ENCODE measurements around the gene DPP7.

Gene DPP7

DNA sequence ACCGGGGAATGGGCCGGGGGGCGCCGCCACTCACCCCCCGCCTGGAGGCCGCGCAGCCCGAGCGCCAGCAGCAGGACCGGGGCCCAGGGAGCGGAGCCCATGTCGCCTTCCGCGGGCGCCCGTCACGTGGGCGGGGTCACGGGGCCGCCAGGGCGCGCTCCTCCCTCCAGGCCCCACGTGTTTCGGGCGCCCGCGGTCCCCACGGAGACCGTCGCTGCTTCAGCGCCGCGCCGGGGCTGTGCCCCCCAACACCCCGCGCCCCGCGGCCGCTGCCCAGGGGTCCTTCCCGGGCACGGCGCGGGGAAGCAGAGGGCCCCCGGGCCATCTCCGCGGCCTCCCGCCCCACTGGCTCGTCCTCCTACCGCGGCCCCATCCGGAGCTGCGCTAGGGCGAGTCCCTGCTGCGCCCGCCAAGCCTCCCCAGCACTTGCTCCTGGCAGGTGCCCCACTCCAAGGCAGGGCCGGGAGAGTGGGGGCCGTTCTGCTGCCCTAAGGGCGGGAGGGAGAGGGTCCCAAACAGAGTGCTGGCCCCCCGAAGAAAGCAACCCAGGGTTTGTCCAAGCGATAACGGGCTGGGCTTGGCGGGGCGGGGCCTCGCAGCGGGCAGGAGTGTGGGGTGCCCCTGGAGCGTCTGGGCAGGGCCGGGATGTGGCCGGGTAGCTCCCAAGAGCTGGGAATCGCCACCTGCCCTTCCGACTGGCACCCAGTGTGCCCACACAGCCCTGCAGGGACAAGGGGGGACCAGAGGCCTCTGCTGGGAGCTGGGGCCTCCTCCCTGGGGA is at the start of gene DPP7:
Gene DPP7 (minus strand): TSS at position 121 of the 781 bp plus-strand sequence. CDS start 20 bp downstream, at position 101.
- DNase-seq = peak in 48 of 51 donors; percentile 19 to 89 (median 64)

DNA sequence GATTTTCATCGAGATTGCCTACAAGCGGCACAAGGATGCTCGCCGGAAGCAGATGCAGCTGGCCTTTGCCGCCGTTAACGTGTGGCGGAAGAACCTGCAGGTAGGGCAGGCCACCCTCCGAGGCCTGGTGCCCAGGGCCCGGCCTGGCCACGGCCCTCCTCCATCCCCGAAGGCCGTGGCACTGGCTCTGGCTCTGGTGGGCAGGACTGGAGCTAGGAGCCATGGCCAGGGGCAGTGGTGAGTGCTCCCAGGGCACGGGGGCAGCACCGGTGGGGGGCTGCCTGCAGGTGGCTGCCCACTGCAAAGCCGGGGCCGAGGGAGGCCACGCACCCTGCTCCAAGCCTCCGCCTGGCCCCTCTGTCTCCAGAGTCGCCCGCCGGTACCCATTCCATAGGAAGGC is 49.3 kb upstream of the DPP7 start:
- no peak for DNase-seq

DNA sequence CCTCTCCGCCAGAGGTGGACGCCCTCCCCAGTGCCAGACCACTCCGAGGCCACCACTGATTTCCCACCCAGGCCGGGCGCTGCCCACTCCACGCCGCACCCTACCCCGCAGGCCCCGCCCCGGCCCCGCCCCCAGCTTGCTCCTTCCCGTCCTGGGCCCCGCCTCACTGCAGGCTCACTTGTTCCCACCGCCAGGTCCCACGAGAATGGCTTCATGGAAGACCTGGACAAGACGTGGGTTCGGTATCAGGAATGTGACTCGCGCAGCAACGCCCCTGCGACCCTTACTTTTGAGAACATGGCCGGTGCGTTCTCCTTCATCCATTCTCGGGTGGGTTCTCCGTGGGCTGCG is 48.8 kb upstream of the DPP7 start:
- DNase-seq = no peak

DNA sequence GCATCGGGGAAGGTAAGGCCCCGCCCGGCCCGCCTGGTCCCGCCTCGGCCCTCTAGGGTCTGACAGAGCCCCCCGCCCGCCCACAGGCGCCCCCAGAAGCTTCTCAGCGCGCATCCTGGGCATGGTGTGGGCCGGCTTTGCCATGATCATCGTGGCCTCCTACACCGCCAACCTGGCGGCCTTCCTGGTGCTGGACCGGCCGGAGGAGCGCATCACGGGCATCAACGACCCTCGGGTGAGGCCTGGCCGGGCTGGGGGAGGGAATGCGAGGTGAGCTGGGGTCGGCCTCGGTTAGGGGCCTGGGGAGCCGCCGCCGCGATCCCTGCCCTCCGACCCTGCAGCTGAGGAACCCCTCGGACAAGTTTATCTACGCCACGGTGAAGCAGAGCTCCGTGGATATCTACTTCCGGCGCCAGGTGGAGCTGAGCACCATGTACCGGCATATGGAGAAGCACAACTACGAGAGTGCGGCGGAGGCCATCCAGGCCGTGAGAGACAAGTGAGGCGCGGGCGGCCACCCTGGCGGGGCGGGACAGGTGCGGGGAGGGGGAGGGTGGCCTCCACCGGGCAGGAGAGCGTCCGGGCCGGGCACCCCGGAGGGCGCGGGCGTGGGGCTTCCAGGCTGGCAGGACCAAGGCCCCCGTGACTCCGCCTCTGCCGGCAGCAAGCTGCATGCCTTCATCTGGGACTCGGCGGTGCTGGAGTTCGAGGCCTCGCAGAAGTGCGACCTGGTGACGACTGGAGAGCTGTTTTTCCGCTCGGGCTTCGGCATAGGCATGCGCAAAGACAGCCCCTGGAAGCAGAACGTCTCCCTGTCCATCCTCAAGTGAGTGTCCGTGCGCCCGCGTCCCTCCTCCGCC is 48.2 kb upstream of the DPP7 start:
- DNase-seq = no peak

DNA sequence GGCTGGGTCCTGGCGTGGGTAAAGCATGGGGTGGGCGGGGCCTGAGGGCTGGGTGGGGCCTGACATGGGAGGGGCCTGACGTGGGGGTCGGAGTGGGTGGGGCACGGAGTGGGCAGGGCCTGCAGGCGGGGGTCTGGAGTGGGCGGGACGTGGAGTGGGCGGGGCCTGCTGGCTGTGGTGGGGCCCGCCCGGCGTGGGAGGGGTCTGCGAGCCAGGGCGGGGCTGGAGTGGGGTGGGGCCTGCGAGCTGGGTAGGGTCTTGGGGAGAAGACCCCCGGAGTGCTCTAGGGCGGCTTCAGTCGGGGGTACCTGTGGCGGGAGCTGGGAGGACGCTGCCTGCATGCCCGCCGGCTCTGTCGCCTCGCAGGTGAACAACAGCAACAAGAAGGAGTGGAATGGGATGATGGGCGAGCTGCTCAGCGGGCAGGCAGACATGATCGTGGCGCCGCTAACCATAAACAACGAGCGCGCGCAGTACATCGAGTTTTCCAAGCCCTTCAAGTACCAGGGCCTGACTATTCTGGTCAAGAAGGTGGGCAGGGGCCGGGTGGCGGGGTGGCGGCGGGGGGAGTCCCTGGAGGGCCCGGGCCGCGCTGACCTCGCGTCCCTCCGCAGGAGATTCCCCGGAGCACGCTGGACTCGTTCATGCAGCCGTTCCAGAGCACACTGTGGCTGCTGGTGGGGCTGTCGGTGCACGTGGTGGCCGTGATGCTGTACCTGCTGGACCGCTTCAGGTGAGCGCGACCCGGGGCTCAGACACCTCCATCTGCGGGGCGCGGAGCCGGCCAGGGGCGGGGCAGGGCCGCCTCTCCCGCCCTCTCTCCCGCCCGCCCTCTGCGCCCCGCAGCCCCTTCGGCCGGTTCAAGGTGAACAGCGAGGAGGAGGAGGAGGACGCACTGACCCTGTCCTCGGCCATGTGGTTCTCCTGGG is 47.3 kb upstream of the DPP7 start:
- no peak for DNase-seq

DNA sequence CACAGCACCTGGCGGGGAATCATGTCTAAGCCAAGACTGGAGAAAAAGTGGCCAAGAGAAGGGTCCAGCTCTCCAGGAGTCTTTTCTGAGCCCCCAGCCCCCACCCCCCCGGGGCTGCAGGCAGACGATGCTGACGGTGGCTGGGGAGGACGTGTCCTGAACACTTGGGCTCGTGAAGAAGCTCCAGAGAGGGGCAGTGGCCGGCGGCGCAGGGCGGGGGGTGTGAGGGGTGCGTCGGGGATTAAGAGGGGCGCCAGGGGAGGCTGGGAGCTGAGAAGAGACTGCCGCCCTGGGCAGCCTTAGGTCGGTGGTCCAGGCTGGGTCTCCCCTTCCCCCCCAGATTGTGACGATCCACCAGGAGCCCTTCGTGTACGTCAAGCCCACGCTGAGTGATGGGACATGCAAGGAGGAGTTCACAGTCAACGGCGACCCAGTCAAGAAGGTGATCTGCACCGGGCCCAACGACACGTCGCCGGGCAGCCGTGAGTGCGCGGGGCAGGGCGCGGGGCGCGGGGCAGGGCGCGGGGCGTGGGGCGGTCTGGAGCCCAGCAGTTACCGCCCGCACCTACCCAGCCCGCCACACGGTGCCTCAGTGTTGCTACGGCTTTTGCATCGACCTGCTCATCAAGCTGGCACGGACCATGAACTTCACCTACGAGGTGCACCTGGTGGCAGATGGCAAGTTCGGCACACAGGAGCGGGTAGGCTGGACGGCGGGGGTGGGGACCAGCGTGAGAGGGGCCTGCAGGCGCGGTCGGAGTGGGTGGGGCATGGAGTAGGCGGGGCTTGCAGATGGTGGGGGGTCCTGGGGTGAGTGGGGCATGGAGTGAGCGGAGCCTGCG is 46.4 kb upstream of the DPP7 start:
- DNase-seq = no peak

DNA sequence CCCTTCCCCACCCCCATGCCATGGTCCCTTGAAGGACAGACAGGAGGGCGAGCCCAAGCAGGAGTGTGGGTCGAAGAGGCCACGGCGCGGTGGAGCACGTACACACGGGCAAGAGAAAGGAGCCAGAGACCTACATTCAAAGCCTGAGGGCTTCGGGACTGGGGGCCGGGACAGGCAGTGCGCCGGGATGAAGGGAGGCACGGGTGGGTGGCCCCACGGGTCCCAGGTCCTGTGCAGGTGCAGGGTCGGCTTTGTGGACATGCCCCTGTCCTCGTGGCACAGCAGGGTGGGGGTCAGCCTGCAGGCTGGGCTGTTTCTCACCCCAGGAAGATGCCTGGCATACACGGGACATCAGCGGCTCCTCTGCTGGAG is 45.5 kb upstream of the DPP7 start:
- DNase-seq = no peak

DNA sequence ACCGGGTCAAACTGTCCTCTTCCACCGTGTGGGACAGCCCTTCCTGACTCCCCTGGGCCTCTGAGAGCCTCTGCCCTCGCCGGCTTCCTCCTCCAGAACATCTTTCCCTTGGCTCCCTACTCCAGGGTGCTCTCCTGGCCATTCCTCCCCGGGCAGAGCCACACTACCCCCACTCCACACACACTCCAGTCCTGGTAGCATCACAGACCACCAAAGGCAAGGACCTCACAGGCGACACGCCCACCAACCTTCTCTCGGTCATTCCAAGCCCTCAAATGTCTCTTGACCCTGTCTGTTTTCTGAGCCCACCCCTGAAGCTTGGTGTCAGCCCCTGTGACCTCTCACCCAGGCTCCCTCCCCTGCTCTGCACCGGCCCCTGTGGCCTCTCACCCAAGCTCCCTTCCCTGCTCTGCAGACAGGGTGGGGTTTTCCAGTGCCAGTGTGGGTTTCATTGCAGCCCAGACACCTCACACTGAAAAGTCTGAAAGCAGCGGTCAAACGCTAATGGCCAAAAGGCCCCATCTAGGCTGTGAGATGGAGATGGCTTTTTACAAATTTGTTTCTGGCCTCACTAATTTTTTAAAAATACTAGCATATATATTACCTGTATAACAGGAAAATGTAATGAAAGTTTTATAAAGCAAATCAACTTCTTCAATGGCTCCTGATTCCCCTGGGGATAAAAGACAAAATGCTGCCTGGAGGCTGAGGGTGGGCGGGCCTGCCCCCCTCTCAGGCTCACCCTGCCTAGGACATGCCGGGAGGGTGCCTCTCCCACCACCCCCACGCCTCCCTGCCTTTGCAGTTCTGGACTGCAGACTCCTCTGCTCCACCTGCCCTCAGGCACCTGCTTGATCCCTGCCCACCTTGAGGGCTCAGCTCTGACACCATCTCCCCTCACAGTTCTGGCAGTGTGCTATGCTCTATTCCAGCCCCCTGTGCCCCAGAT is 44.8 kb upstream of the DPP7 start:
- no peak for DNase-seq

DNA sequence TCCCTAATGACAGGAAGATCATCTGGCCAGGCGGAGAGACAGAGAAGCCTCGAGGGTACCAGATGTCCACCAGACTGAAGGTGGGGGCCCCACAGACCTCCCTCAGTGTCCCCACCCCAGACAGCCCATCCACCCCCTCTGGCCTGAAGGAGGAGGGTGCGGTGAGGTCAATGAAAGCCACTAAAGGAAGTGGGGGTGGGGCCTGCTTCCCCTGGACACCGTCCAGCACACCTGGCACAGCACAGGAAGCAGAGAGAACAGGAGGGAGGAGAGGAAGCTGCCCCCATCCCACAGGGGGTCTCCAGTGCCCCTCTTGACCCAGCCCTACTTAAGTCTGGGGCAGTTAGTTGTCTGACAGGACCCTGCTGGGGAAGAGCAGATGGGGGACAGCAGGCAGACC is 44.1 kb upstream of the DPP7 start:
- DNase-seq = no peak

DNA sequence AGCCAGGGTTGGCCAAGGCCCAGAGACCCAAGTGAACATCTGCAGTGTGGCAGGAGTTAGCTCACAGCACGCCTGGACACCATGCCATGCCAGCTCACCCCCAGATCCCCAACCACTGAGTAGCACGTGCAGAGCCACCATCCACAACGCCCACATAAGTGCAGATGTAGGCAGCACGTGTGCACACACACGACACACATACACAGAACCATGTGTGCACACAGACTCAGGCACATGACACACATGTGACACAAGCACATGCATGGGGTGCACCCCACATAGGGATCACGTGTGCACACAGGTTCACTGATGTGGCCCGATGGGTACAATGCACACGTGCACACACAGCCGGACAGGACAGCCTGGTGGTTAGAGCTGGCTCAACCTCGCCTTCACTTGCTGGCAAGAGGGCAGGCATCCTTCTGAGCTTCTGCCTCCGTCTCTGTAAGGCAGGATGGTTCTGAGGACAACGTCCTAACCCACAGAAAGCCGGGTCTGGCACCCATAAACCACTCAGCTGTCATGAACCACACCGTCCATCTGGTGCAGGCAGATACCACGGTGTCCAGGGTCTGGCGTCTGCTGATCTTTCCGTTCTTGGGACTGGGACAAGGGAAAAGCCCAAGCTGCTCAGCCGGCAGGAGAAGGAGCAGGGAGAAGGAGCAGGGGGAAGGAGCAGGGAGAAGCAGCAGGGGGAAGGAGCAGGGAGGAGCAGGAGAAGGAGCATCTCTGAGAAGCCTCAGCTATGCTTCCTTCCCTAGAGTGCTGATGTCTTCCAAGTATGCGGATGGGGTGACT is 43.3 kb upstream of the DPP7 start:
- no peak for DNase-seq

DNA sequence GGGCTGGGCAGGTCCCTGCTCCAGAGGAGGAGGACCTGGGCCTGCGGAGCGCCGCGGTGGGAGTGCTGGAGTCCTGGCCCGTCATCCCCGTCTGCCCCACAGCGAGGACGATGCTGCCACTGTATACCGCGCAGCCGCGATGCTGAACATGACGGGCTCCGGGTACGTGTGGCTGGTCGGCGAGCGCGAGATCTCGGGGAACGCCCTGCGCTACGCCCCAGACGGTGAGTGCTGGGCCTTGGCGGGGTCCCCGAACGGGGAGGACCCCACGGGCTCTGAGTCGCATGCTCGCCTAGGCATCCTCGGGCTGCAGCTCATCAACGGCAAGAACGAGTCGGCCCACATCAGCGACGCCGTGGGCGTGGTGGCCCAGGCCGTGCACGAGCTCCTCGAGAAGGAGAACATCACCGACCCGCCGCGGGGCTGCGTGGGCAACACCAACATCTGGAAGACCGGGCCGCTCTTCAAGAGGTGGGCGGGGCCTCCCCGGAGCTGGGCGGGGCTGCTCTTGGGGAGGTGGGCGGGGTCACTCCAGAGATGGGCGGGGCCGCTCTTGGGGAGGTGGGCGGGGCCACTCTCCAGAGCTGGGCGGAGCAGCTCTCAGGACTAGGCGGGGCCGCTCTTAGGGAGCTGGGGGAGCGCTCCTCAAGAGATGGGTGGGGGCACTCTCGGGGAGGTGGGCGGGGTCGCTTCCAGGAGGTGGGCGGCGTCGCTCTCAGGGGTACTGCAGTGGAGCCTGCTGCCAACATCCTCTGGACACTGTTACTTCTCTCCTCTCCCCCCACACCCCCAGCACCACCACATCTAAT is 42.2 kb upstream of the DPP7 start:
- DNase-seq = peak in 6 of 51 donors; percentile 14 to 52 (median 35)

DNA sequence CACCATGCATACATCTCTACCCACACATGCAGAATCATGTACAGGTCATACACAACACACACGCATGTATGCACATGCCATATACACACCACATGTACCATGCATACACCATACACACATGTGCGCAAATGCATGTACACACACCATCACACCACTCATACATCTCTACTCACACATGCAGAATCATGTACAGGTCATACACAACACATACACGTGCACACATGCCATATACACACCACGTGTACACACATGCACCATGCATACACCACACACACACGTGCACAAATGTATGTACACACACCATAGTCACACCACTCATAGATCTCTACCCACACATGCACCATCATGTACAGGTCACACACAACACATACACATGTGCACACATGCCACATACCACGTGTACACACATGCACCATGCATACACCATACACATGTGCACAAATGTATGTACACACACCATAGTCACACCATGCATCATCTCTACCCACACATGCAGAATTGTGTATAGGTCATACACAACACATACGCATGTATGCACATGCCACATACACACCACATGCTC is 38.4 kb upstream of the DPP7 start:
- DNase-seq = no peak

DNA sequence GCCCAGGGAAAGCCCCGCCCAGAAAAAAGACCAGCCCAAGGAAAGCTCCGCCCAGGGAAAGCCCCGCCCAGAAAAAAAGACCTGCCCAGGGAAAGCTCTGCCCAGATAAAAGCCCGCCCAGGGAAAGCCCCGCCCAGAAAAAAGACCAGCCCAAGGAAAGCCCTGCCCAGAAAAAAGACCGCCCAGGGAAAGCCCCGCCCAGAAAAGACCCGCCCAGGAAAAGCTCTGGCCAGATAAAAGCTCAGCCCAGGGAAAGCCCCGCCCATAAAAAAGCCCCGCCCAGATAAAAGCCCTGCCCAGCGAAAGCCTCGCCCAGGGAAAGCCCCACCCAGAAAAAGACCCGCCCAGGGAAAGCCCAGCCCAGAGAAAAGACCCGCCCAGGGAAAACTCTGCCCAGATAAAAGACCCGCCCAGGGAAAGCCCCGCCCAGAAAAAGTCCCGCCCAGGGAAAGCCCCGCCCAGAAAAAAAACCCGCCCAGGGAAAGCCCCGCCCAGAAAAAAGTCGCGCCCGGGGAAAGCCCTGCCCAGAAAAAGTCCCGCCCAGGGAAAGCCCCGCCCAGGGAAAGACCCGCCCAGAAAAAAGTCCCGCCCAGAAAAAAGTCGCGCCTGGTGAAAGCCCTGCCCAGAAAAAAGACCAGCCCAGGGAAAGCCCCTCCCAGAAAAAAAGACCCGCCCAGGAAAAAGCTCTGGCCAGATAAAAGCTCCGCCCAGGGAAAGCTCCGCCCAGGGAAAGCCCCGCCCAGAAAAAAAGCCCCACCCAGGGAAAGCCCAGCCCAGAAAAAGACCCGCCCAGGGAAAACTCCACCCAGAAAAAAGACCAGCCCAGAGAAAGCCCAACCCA is 36.3 kb upstream of the DPP7 start:
- peak in 2 of 51 donors; percentile 10 to 37 for DNase-seq

DNA sequence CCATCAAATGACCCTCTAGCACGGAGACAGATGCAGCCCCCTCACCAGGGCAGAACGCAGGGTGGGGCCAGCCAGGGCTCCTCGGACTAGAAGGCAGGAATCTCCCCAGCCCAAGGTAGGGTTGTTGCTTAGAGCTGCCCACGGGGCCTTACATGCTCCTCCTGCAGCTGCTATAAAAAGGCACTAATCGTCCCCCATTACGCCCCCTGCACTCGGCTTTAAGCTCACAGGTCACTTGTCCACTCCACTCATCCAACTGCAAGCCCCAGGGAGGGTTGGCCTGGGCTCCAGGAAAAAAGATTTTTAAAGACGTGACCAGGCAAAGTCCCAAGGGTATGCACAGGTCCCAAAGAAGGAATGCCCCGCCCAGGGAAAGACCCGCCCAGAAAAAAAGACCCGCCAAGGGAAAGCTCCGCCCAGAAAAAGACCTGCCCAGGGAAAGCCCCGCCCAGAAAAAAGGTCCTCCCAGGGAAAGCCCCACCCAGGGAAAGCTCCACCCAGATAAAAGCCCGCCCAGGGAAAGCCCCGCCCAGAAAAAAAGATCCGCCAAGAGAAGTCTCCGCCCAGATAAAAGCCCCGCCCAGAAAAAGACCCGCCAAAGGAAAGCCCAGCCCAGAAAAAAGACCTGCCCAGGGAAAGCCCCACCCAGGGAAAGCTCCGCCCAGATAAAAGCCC is 35.5 kb upstream of the DPP7 start:
- DNase-seq = no peak

DNA sequence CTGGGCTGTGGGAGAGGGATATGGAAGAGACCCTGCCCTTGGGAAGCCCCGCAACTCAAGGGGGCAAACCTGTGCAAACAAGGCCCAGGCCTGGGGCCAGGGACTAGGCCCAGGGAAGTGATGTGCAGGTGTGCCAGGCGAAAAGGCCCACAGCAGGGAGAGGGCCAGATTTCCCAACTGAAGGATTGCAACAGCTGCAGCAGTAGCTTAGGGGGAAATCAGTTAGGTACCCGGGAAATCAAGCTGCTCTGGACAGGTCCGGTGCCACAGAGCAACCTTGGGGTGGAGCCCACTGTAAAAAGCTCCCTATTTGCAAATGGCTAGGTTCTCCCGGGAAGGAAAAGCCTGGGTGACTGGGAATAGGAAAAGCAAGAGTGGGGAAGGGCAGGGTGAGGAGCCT is 34.8 kb upstream of the DPP7 start:
- no peak for DNase-seq

DNA sequence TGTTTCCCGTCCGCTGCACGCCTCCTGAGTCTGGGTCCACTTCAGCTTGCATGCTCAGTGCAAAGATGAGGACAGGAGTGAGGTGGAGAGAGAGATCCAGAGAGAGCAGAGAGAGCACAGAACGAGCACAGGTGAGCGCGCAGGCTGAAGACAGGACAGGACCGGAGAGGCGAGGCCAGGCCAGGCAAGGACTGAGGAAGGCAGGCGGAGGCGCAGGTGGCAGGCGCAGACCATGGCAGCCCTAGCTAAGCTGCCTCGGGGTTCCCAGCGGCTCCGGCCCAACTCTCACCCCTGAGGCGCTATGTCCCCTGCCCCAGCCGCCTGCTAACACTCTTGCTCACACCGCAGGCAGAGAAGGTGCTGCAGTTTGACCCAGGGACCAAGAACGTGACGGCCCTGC is 34.1 kb upstream of the DPP7 start:
- DNase-seq = no peak
